ENCODE results near the gene PLA1A.
A peak's percentile ranks its signal among the peaks of the same experiment; 100 is the strongest.
"Not testable (repeated sequence)": the region's sequence is repeated elsewhere in the genome, so short reads cannot be mapped to it uniquely, and the experiment has no call there.

Gene PLA1A, protein sequence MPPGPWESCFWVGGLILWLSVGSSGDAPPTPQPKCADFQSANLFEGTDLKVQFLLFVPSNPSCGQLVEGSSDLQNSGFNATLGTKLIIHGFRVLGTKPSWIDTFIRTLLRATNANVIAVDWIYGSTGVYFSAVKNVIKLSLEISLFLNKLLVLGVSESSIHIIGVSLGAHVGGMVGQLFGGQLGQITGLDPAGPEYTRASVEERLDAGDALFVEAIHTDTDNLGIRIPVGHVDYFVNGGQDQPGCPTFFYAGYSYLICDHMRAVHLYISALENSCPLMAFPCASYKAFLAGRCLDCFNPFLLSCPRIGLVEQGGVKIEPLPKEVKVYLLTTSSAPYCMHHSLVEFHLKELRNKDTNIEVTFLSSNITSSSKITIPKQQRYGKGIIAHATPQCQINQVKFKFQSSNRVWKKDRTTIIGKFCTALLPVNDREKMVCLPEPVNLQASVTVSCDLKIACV

GRCh38 chr3:119597548-119598288 lies at the start of gene PLA1A:
TSS of gene PLA1A (plus strand) at chr3:119597885. CDS start at chr3:119597914, 29 bp downstream.
- no peak within 1 kb of the TSS for H3K4me3 ChIP-seq (replicated peaks; ENCODE audit: low read depth, low read length)
- TF ChIP-seq CTCF (IDR thresholded peaks at IDR 0.05; ENCODE audit: low read length, missing control alignments): no peak

DNA sequence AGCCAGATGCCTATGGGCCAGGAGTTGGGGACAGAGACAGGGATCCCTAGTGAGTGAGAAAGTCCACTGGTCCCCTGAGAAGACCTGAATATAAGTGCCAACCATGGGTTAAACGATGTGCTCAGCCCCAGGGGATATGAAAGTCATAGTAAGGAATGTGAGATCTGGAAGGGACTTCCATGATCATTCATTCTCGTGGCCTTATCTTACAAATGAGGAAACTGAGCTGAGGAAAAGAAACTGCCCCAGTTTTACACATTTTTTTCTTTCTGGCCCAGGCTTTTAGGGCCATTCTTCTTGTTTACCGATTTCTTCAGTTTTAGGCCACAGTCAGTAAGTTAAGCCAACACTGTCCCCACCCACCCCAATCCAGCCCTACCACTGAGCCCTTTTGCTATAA lies 49.3 kb upstream of the PLA1A start:
- DNase-seq (ENCODE audit: low read depth): peak; percentile 4
- TF ChIP-seq CTCF (IDR thresholded peaks at IDR 0.05; ENCODE audit: low read length, missing control alignments): no peak

More at GRCh38 chr3:119597548-119598288, at the start of gene PLA1A:
- DNase-seq (ENCODE audit: low read depth): peak; percentile 36

GRCh38 chr3:119550192-119550910 lies 47.3 kb upstream of the PLA1A start:
- DNase-seq (ENCODE audit: low read depth): peak; percentile 7
- H3K4me3 ChIP-seq (replicated peaks; ENCODE audit: low read depth, low read length): no peak overlapping the region
- no peak for TF ChIP-seq CTCF (IDR thresholded peaks at IDR 0.05; ENCODE audit: low read length, missing control alignments)

More for the DNA sequence above, 49.3 kb upstream of the PLA1A start:
- no peak overlapping the region for H3K4me3 ChIP-seq (replicated peaks; ENCODE audit: low read depth, low read length)

DNA sequence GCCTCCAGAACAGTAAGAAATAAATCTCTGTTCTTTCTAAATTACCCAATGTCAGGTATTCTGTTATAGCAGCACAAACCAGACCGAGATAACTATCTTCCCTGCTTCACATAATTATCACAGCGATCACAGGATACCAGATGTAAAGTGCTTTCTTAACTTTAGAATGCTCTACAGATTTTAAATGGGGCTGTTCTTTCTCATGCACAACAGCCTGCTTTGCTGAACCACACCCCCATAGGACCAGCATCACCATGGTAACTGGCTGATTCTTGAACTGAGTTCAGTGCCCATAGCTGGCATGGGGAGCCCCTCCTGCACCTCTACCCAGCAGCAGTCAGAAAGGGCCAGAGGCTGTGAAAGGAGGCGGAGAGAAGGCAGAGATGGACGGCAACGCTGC lies 46.1 kb upstream of the PLA1A start:
- DNase-seq (ENCODE audit: low read depth): no peak
- TF ChIP-seq CTCF (IDR thresholded peaks at IDR 0.05; ENCODE audit: low read length, missing control alignments): no peak

DNA sequence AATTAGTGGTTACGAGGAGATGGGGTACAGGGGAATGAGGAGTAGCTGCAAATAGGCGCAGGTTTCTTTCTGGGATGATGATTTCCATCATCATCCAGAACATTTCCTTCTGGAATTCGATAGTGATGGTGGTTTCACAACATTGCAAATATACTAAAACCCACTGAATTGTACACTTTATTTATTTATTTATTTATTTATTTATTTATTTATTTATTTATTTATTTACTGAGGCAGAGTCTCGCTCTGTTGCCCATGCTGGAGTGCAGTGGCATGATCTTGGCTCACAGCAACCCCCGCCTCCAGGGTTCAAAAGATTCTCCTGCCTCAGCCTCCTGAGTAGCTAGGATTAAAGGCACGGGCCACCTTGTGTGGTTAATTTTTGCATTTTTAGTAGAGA lies 44.8 kb upstream of the PLA1A start:
- DNase-seq (ENCODE audit: low read depth); H3K4me3 ChIP-seq (replicated peaks; ENCODE audit: low read depth, low read length): not testable (repeated sequence)

More for the DNA sequence above, 46.1 kb upstream of the PLA1A start:
- H3K4me3 ChIP-seq (replicated peaks; ENCODE audit: low read depth, low read length): no peak overlapping the region

DNA sequence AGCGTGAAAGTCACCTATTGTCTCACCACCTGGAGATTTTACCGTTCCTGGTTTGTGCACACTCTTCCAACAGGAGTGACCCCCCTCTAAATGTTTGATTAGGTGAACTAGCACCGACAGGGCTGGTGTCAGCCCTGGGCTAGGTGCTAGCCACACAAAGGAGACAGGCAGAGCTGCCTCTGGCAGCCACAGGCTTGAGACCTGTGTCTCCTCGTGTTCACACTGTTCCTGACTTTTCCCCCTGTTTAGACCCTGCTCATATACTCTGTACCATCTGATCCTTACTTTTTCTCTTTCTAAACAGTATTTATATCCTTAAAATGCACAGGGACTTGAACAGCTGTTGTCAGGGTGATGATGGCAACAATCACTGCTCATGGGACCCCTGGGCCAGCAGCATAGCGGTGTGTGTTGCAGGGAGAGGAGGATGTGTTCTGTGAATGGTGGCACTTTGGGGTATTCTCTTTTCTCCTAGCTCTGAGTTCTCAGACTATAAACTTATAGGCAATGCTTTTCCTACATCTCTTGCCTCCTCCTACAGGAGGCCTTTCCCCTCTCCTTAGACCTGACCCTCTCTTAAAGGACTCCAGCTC lies 43.8 kb upstream of the PLA1A start:
- H3K4me3 ChIP-seq (replicated peaks; ENCODE audit: low read depth, low read length): no peak overlapping the region
- TF ChIP-seq CTCF (IDR thresholded peaks at IDR 0.05; ENCODE audit: low read length, missing control alignments): no peak
- DNase-seq (ENCODE audit: low read depth): no peak

Data from fibroblast of pulmonary artery (primary cell).